ENCODE measurements around the gene PRRT1.
A peak's percentile ranks its signal among the peaks of the same experiment; 100 is the strongest.

The PRRT1 gene

GRCh38 chr6:32109114-32109764, 42.5 kb downstream of the PRRT1 start, which contains the start of gene TNXB:
TSS of gene TNXB (minus strand) at chr6:32109338. CDS start at chr6:32098198, 11,140 bp downstream.
- Histone ChIP-seq H4K5ac (ENCODE audit: low read length) (no peak within 1 kb of the TSS), H2BK120ac (ENCODE audit: low read depth, low read length) (no peak within 1 kb of the TSS), H2BK15ac (replicated peaks; ENCODE audit: low read depth) (no peak within 1 kb of the TSS), H2BK5ac (ENCODE audit: low read length) (no peak within 1 kb of the TSS), H3K27me3 (ENCODE audit: insufficient read depth, low read length, poor library complexity) (peaks cover 3% of the 10 kb centered on the region), H3K4ac (ENCODE audit: low read depth, low read length) (no peak within 1 kb of the TSS), H3K9ac (ENCODE audit: low read length) (no peak within 1 kb of the TSS), H3K27ac (ENCODE audit: low read depth, low read length) (no peak within 1 kb of the TSS), H2AK5ac (ENCODE audit: low read length) (no peak within 1 kb of the TSS), H4K8ac (ENCODE audit: low read depth, low read length) (no peak within 1 kb of the TSS), H3K79me1 (ENCODE audit: low read length) (no peaks in the 10 kb centered on the region), H3K56ac (ENCODE audit: low read length) (no peak within 1 kb of the TSS), H3K4me3 (ENCODE audit: low read length) (no peak within 1 kb of the TSS), H3K18ac (ENCODE audit: low read length) (no peak within 1 kb of the TSS), H3K4me1 (ENCODE audit: control insufficient read depth, low read depth, low read length) (no peaks in the 10 kb centered on the region), H3K4me2 (ENCODE audit: low read length) (no peak within 1 kb of the TSS), H3K79me2 (ENCODE audit: control insufficient read depth, insufficient read depth, low read length) (no peaks in the 10 kb centered on the region), H3K23ac (ENCODE audit: low read length) (no peak within 1 kb of the TSS), H3K36me3 (ENCODE audit: control insufficient read depth, insufficient read depth, low read length) (no peaks in the 10 kb centered on the region)
- DNase-seq: no peak
- no CpG with 5 or more reads among the region's 12 CpGs for WGBS (ENCODE audit: extremely low coverage, insufficient coverage, low lambda C conversion rate)

GRCh38 chr6:32108727-32109113, 43.0 kb downstream of the PRRT1 start:
- H3K23ac ChIP-seq (ENCODE audit: low read length): no peak overlapping the region
- no peak overlapping the region for H3K27ac ChIP-seq (ENCODE audit: low read depth, low read length)
- H3K4me2 ChIP-seq (ENCODE audit: low read length): no peak overlapping the region
- DNase-seq: no peak
- H3K79me2 ChIP-seq (ENCODE audit: control insufficient read depth, insufficient read depth, low read length): no peaks in the 10 kb centered on the region
- H4K8ac ChIP-seq (ENCODE audit: low read depth, low read length): no peak overlapping the region
- no CpG with 5 or more reads among the region's 6 CpGs for WGBS (ENCODE audit: extremely low coverage, insufficient coverage, low lambda C conversion rate)
- H3K9ac ChIP-seq (ENCODE audit: low read length): no peak overlapping the region
- H2BK15ac ChIP-seq (replicated peaks; ENCODE audit: low read depth): no peak overlapping the region
- H4K5ac ChIP-seq (ENCODE audit: low read length): no peak overlapping the region
- H3K27me3 ChIP-seq (ENCODE audit: insufficient read depth, low read length, poor library complexity): peaks cover 3% of the 10 kb centered on the region
- H2BK120ac ChIP-seq (ENCODE audit: low read depth, low read length): no peak overlapping the region
- no peak overlapping the region for H2BK5ac ChIP-seq (ENCODE audit: low read length)
- no peaks in the 10 kb centered on the region for H3K79me1 ChIP-seq (ENCODE audit: low read length)
- no peak overlapping the region for H3K4me3 ChIP-seq (ENCODE audit: low read length)
- H3K18ac ChIP-seq (ENCODE audit: low read length): no peak overlapping the region
- H3K4me1 ChIP-seq (ENCODE audit: control insufficient read depth, low read depth, low read length): no peaks in the 10 kb centered on the region
- H2AK5ac ChIP-seq (ENCODE audit: low read length): no peak overlapping the region
- H3K56ac ChIP-seq (ENCODE audit: low read length): no peak overlapping the region
- H3K4ac ChIP-seq (ENCODE audit: low read depth, low read length): no peak overlapping the region
- H3K36me3 ChIP-seq (ENCODE audit: control insufficient read depth, insufficient read depth, low read length): no peaks in the 10 kb centered on the region

GRCh38 chr6:32108094-32108627, 43.6 kb downstream of the PRRT1 start:
- H2AK5ac ChIP-seq (ENCODE audit: low read length): no peak overlapping the region
- no peak overlapping the region for H3K23ac ChIP-seq (ENCODE audit: low read length)
- H3K9ac ChIP-seq (ENCODE audit: low read length): no peak overlapping the region
- DNase-seq: no peak
- no peak overlapping the region for H3K18ac ChIP-seq (ENCODE audit: low read length)
- H3K27ac ChIP-seq (ENCODE audit: low read depth, low read length): no peak overlapping the region
- H4K8ac ChIP-seq (ENCODE audit: low read depth, low read length): no peak overlapping the region
- H3K79me1 ChIP-seq (ENCODE audit: low read length): no peaks in the 10 kb centered on the region
- no peak overlapping the region for H3K4ac ChIP-seq (ENCODE audit: low read depth, low read length)
- no peak overlapping the region for H4K5ac ChIP-seq (ENCODE audit: low read length)
- no peak overlapping the region for H2BK15ac ChIP-seq (replicated peaks; ENCODE audit: low read depth)
- no CpG with 5 or more reads among the region's 15 CpGs for WGBS (ENCODE audit: extremely low coverage, insufficient coverage, low lambda C conversion rate)
- no peak overlapping the region for H3K4me2 ChIP-seq (ENCODE audit: low read length)
- no peaks in the 10 kb centered on the region for H3K36me3 ChIP-seq (ENCODE audit: control insufficient read depth, insufficient read depth, low read length)
- peaks cover 3% of the 10 kb centered on the region for H3K27me3 ChIP-seq (ENCODE audit: insufficient read depth, low read length, poor library complexity)
- no peaks in the 10 kb centered on the region for H3K79me2 ChIP-seq (ENCODE audit: control insufficient read depth, insufficient read depth, low read length)
- no peak overlapping the region for H3K4me3 ChIP-seq (ENCODE audit: low read length)
- H3K4me1 ChIP-seq (ENCODE audit: control insufficient read depth, low read depth, low read length): no peaks in the 10 kb centered on the region
- H2BK120ac ChIP-seq (ENCODE audit: low read depth, low read length): no peak overlapping the region
- H2BK5ac ChIP-seq (ENCODE audit: low read length): no peak overlapping the region
- H3K56ac ChIP-seq (ENCODE audit: low read length): no peak overlapping the region

GRCh38 chr6:32107406-32107805, 44.3 kb downstream of the PRRT1 start:
- H3K23ac ChIP-seq (ENCODE audit: low read length): no peak overlapping the region
- no peaks in the 10 kb centered on the region for H3K79me2 ChIP-seq (ENCODE audit: control insufficient read depth, insufficient read depth, low read length)
- no peak overlapping the region for H3K18ac ChIP-seq (ENCODE audit: low read length)
- H2AK5ac ChIP-seq (ENCODE audit: low read length): no peak overlapping the region
- DNase-seq: no peak
- no peak overlapping the region for H3K4ac ChIP-seq (ENCODE audit: low read depth, low read length)
- WGBS (ENCODE audit: extremely low coverage, insufficient coverage, low lambda C conversion rate): no CpG with 5 or more reads among the region's 1 CpG
- no peak overlapping the region for H3K4me3 ChIP-seq (ENCODE audit: low read length)
- H3K79me1 ChIP-seq (ENCODE audit: low read length): no peaks in the 10 kb centered on the region
- no peak overlapping the region for H3K27ac ChIP-seq (ENCODE audit: low read depth, low read length)
- no peak overlapping the region for H2BK120ac ChIP-seq (ENCODE audit: low read depth, low read length)
- H2BK5ac ChIP-seq (ENCODE audit: low read length): no peak overlapping the region
- no peak overlapping the region for H3K56ac ChIP-seq (ENCODE audit: low read length)
- H4K5ac ChIP-seq (ENCODE audit: low read length): no peak overlapping the region
- no peak overlapping the region for H3K9ac ChIP-seq (ENCODE audit: low read length)
- no peaks in the 10 kb centered on the region for H3K4me1 ChIP-seq (ENCODE audit: control insufficient read depth, low read depth, low read length)
- H3K27me3 ChIP-seq (ENCODE audit: insufficient read depth, low read length, poor library complexity): peaks cover 3% of the 10 kb centered on the region
- no peak overlapping the region for H3K4me2 ChIP-seq (ENCODE audit: low read length)
- no peak overlapping the region for H4K8ac ChIP-seq (ENCODE audit: low read depth, low read length)
- no peak overlapping the region for H2BK15ac ChIP-seq (replicated peaks; ENCODE audit: low read depth)
- no peaks in the 10 kb centered on the region for H3K36me3 ChIP-seq (ENCODE audit: control insufficient read depth, insufficient read depth, low read length)

DNA sequence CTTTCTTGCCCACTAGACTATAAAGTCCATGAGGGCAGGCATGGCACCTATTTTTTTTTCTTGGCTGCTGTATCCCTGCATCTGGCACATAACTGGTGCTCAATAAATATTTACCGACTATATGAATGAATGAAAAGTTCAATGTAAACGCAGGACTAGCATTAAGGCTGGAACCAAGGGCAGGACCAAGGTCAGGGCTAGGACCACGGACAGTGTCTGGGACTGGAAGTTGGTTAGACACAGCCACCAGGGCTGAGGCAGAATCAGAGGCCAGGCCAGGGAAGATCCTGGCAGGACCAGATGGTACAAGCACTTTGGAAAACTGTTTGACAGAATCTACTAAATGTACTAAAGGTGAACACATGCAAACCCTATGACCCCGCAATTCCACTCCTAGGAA, 46.3 kb downstream of the PRRT1 start:
- no peak overlapping the region for H3K18ac ChIP-seq (ENCODE audit: low read length)
- H3K9ac ChIP-seq (ENCODE audit: low read length): no peak overlapping the region
- peak; percentile 35 for DNase-seq
- no peak overlapping the region for H2BK15ac ChIP-seq (replicated peaks; ENCODE audit: low read depth)
- no peak overlapping the region for H2BK5ac ChIP-seq (ENCODE audit: low read length)
- no peaks in the 10 kb centered on the region for H3K4me1 ChIP-seq (ENCODE audit: control insufficient read depth, low read depth, low read length)
- no CpG with 5 or more reads among the region's 4 CpGs for WGBS (ENCODE audit: extremely low coverage, insufficient coverage, low lambda C conversion rate)
- H4K8ac ChIP-seq (ENCODE audit: low read depth, low read length): no peak overlapping the region
- H3K79me2 ChIP-seq (ENCODE audit: control insufficient read depth, insufficient read depth, low read length): no peaks in the 10 kb centered on the region
- H3K27me3 ChIP-seq (ENCODE audit: insufficient read depth, low read length, poor library complexity): peaks cover 3% of the 10 kb centered on the region
- H3K27ac ChIP-seq (ENCODE audit: low read depth, low read length): no peak overlapping the region
- H3K56ac ChIP-seq (ENCODE audit: low read length): no peak overlapping the region
- no peak overlapping the region for H3K4me2 ChIP-seq (ENCODE audit: low read length)
- no peak overlapping the region for H4K5ac ChIP-seq (ENCODE audit: low read length)
- no peak overlapping the region for H3K4ac ChIP-seq (ENCODE audit: low read depth, low read length)
- no peak overlapping the region for H2AK5ac ChIP-seq (ENCODE audit: low read length)
- H3K79me1 ChIP-seq (ENCODE audit: low read length): no peaks in the 10 kb centered on the region
- no peak overlapping the region for H2BK120ac ChIP-seq (ENCODE audit: low read depth, low read length)
- no peak overlapping the region for H3K4me3 ChIP-seq (ENCODE audit: low read length)
- H3K36me3 ChIP-seq (ENCODE audit: control insufficient read depth, insufficient read depth, low read length): no peaks in the 10 kb centered on the region
- no peak overlapping the region for H3K23ac ChIP-seq (ENCODE audit: low read length)

- no peak overlapping the region for H4K5ac ChIP-seq (ENCODE audit: low read length)
- H3K56ac ChIP-seq (ENCODE audit: low read length): no peak overlapping the region
- H3K9ac ChIP-seq (ENCODE audit: low read length): no peak overlapping the region
- no peak overlapping the region for H3K18ac ChIP-seq (ENCODE audit: low read length)
- H2BK15ac ChIP-seq (replicated peaks; ENCODE audit: low read depth): no peak overlapping the region
- no peak overlapping the region for H3K4ac ChIP-seq (ENCODE audit: low read depth, low read length)
- DNase-seq: no peak
- no CpG with 5 or more reads among the region's 3 CpGs for WGBS (ENCODE audit: extremely low coverage, insufficient coverage, low lambda C conversion rate)
- no peaks in the 10 kb centered on the region for H3K27me3 ChIP-seq (ENCODE audit: insufficient read depth, low read length, poor library complexity)
- no peak overlapping the region for H2AK5ac ChIP-seq (ENCODE audit: low read length)
- H2BK5ac ChIP-seq (ENCODE audit: low read length): no peak overlapping the region
- no peak overlapping the region for H2BK120ac ChIP-seq (ENCODE audit: low read depth, low read length)
- no peak overlapping the region for H3K23ac ChIP-seq (ENCODE audit: low read length)
- no peaks in the 10 kb centered on the region for H3K36me3 ChIP-seq (ENCODE audit: control insufficient read depth, insufficient read depth, low read length)
- H3K79me1 ChIP-seq (ENCODE audit: low read length): no peaks in the 10 kb centered on the region
- H3K27ac ChIP-seq (ENCODE audit: low read depth, low read length): no peak overlapping the region
- H4K8ac ChIP-seq (ENCODE audit: low read depth, low read length): no peak overlapping the region
- no peaks in the 10 kb centered on the region for H3K79me2 ChIP-seq (ENCODE audit: control insufficient read depth, insufficient read depth, low read length)
- no peak overlapping the region for H3K4me2 ChIP-seq (ENCODE audit: low read length)
- H3K4me3 ChIP-seq (ENCODE audit: low read length): no peak overlapping the region
- H3K4me1 ChIP-seq (ENCODE audit: control insufficient read depth, low read depth, low read length): no peaks in the 10 kb centered on the region
These were observed 49.5 kb downstream of the PRRT1 start for GRCh38 chr6:32102255-32102654.
